ENCODE results near the gene PSMB11.

DNA sequence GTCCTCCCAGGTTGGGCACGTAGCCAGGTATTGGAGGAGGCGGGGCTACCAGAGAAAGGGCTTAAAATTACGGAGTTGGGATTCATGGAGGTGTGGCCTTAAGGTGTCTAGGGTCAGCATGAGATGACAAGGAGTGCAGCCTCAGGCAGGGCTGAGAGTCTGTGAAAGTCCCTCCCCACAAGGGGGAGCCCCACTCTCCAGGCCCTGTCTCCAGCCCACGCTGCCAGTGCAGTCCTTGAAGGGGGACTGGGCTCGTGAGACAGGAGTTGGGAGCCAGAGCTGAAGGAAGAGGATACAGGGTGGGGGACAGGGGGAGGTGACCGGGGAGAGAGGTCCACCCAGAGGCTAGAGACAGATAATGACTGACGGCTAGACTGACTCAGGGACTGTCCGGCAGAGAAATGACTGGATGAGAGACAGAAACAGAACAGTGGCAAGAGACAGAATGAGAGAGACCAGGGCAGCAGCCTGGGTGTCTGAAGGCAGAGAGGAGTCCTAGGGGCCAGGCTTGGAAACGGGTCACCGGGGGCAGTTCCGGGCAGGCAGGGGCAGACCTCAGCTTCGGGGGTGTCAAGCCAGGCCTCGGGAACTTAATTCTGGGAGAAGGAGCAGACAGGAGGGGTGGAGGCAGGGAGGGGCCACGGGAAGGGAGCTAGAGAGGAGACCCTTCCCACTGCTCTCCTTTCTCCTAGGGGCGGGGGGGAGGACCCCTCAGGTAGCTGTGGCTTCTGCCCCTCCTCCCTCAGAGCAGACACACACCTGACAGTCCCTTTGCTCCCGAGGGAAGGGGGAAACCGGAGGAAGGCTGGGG is 14.3 kb downstream of the PSMB11 start:
- no peak for TF ChIP-seq POLR2A (IDR thresholded peaks at IDR 0.05)
- TF ChIP-seq, protein P1, sequence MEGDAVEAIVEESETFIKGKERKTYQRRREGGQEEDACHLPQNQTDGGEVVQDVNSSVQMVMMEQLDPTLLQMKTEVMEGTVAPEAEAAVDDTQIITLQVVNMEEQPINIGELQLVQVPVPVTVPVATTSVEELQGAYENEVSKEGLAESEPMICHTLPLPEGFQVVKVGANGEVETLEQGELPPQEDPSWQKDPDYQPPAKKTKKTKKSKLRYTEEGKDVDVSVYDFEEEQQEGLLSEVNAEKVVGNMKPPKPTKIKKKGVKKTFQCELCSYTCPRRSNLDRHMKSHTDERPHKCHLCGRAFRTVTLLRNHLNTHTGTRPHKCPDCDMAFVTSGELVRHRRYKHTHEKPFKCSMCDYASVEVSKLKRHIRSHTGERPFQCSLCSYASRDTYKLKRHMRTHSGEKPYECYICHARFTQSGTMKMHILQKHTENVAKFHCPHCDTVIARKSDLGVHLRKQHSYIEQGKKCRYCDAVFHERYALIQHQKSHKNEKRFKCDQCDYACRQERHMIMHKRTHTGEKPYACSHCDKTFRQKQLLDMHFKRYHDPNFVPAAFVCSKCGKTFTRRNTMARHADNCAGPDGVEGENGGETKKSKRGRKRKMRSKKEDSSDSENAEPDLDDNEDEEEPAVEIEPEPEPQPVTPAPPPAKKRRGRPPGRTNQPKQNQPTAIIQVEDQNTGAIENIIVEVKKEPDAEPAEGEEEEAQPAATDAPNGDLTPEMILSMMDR (IDR thresholded peaks at IDR 0.05) = peak; percentile 33 to 56 (median 50)

All from uterus (tissue), 2 donors.